Upper lobe of left lung (tissue), 4 donors: Measurements from ENCODE around the gene KAZN.

Source experiments
- CTCF ChIP-seq, 6 experiments: fragments of 450-650 bp in 4 of 6; fragments of 200-600 bp in 2 of 6; sonication (generic) in 2 of 6; IDR thresholded peaks; one replicate each; pipeline ENCODE4 v1.5.1; 2016 to 2019; ENCODE audit warnings: antibody characterized with exemption in 6 of 6
- EP300 ChIP-seq, 4 donors: sonication (generic); formaldehyde crosslinking; IDR thresholded peaks; one replicate each; pipeline ENCODE4 v1.5.1; 2017; ENCODE audit warnings: antibody characterized with exemption in 4 of 4, control low read depth in 2 of 4
- POLR2A ChIP-seq, 4 donors: fragments of 450-650 bp; IDR thresholded peaks; one replicate each; pipeline ENCODE4 v1.5.1; 2016 to 2017; ENCODE audit warnings: antibody characterized with exemption in 4 of 4, mild to moderate bottlenecking in 2 of 4
- POLR2AphosphoS5 ChIP-seq, 2 donors: sonication (generic); formaldehyde crosslinking; IDR thresholded peaks; one replicate each; pipeline ENCODE4 v1.5.1; 2017; ENCODE audit warnings: antibody characterized with exemption in 2 of 2

- TF ChIP-seq CTCF (IDR thresholded peaks at IDR 0.05) (no peak), POLR2AphosphoS5 (IDR thresholded peaks at IDR 0.05) (no peak), POLR2A (IDR thresholded peaks at IDR 0.05) (no peak), EP300 (IDR thresholded peaks at IDR 0.05) (no peak)
Observed at GRCh38 chr1:14857436-14858195, 259.1 kb downstream of the KAZN start.
